WTC11 (cell line): ENCODE measurements around the gene SPEM1. TPM values are rescaled to one million over a fixed set of nuclear protein-coding genes. Genes with fewer than 3 reads are reported as not detected.
A peak's percentile ranks its signal among the peaks of the same experiment; 100 is the strongest.

Experiments
- ARID4B ChIP-seq: sonication (generic); formaldehyde crosslinking; IDR thresholded peaks from 2 replicates; pipeline ENCODE4 v1.8.0; 2023; ENCODE audit warnings: missing genetic modification reagents, mild to moderate bottlenecking, borderline replicate concordance
- ATF1 ChIP-seq: sonication (generic); formaldehyde crosslinking; IDR thresholded peaks from 2 replicates; pipeline ENCODE4 v1.8.1; 2023; ENCODE audit warnings: mild to moderate bottlenecking, moderate library complexity, missing genetic modification reagents
- CREM ChIP-seq: sonication (generic); formaldehyde crosslinking; IDR thresholded peaks from 2 replicates; pipeline ENCODE4 v1.8.1; 2022; ENCODE audit warnings: mild to moderate bottlenecking, missing genetic modification reagents, moderate library complexity
- CTCF ChIP-seq: fragments of 200-600 bp; IDR thresholded peaks from 2 replicates; pipeline ENCODE4 v1.8.0; 2022; ENCODE audit warnings: antibody characterized with exemption
- ELF4 ChIP-seq: sonication (generic); formaldehyde crosslinking; IDR thresholded peaks from 2 replicates; pipeline ENCODE4 v1.8.1; 2022; ENCODE audit warnings: low read depth, mild to moderate bottlenecking, moderate library complexity, missing genetic modification reagents
- GABPB1 ChIP-seq: sonication (generic); formaldehyde crosslinking; IDR thresholded peaks from 2 replicates; pipeline ENCODE4 v1.8.1; 2023; ENCODE audit warnings: mild to moderate bottlenecking, missing genetic modification reagents
- JUN ChIP-seq: sonication (generic); formaldehyde crosslinking; IDR thresholded peaks from 2 replicates; pipeline ENCODE4 v1.8.0; 2023; ENCODE audit warnings: mild to moderate bottlenecking, missing genetic modification reagents
- MAX ChIP-seq: sonication (generic); formaldehyde crosslinking; IDR thresholded peaks from 2 replicates; pipeline ENCODE4 v1.8.0; 2022; ENCODE audit warnings: mild to moderate bottlenecking, missing genetic modification reagents
- NFATC4 ChIP-seq: fragments of 250-450 bp; sonication (Bioruptor Pico); IDR thresholded peaks from 2 replicates; pipeline ENCODE4 v1.9.0; 2021; ENCODE audit warnings: mild to moderate bottlenecking
- NR3C1 ChIP-seq: sonication (generic); formaldehyde crosslinking; conservative IDR thresholded peaks from 2 replicates; pipeline ENCODE4 v1.8.1; 2023; ENCODE audit warnings: low read depth, mild to moderate bottlenecking, missing genetic modification reagents
- PRDM15 ChIP-seq: sonication (generic); formaldehyde crosslinking; IDR thresholded peaks from 2 replicates; pipeline ENCODE4 v1.8.0; 2022; ENCODE audit warnings: missing genetic modification reagents
- SMAD4 ChIP-seq: sonication (generic); formaldehyde crosslinking; IDR thresholded peaks from 2 replicates; pipeline ENCODE4 v1.8.0; 2022; ENCODE audit warnings: mild to moderate bottlenecking, missing genetic modification reagents
- TEAD1 ChIP-seq: sonication (generic); formaldehyde crosslinking; IDR thresholded peaks from 2 replicates; pipeline ENCODE4 v1.8.0; 2022; ENCODE audit warnings: mild to moderate bottlenecking, missing genetic modification reagents
- ZBTB21 ChIP-seq: sonication (generic); formaldehyde crosslinking; IDR thresholded peaks from 2 replicates; pipeline ENCODE4 v1.8.1; 2023; ENCODE audit warnings: mild to moderate bottlenecking, missing genetic modification reagents, borderline replicate concordance
- ZMAT4 ChIP-seq: fragments of 250-450 bp; sonication (Bioruptor Pico); IDR thresholded peaks from 2 replicates; pipeline ENCODE4 v1.9.0; 2021; ENCODE audit warnings: mild to moderate bottlenecking
- ZNF671 ChIP-seq: fragments of 250-450 bp; sonication (Bioruptor Pico); IDR thresholded peaks from 2 replicates; pipeline ENCODE4 v1.8.0; 2021; ENCODE audit warnings: mild to moderate bottlenecking
- total RNA-seq: library from RNA; stranded (reverse); gene quantifications from 3 replicates; pipeline ENCODE4 v1.2.3, GENCODE V29; 2021

SPEM1 gene
- total RNA-seq, 1 experiment from 2014 or later, result 0.35 TPM

GRCh38 chr17:7393613-7394451 is 26.3 kb upstream of the SPEM1 start (continued):
- TF ChIP-seq ZBTB21 (CRISPR knock-in tag) (no peak), JUN (CRISPR knock-in tag) (no peak), ZMAT4 (CRISPR knock-in tag) (no peak), ATF1 (CRISPR knock-in tag) (no peak), TEAD1 (CRISPR knock-in tag) (no peak), CREM (CRISPR knock-in tag) (peak; percentile 28; the same call in 1 of the 2 replicates), NR3C1 (CRISPR knock-in tag) (no peak), GABPB1 (no peak), ARID4B (CRISPR knock-in tag) (0 out of 2 replicates have a peak, but pooled peaks have one; percentile 55), CTCF (no peak), NFATC4 (CRISPR knock-in tag) (no peak), ELF4 (CRISPR knock-in tag) (no peak), ZNF671 (CRISPR knock-in tag) (no peak), MAX (CRISPR knock-in tag) (peak; percentile 47; the same call in 1 of the 2 replicates), PRDM15 (CRISPR knock-in tag) (no peak), SMAD4 (CRISPR knock-in tag) (no peak)
